HG03565 (cell line): Measurements from ENCODE around the gene PDS5B.
"Not testable (repeated sequence)": the region's sequence is repeated elsewhere in the genome, so short reads cannot be mapped to it uniquely, and the experiment has no call there.

Experiments
- ATAC-seq: cut with Tn5 transposase; IDR thresholded peaks from one replicate; pipeline ENCODE4 v1.9.1; 2021; ENCODE audit warnings: mild to moderate bottlenecking, moderate library complexity; ENCODE audit not compliant: unreplicated experiment

Gene PDS5B

DNA sequence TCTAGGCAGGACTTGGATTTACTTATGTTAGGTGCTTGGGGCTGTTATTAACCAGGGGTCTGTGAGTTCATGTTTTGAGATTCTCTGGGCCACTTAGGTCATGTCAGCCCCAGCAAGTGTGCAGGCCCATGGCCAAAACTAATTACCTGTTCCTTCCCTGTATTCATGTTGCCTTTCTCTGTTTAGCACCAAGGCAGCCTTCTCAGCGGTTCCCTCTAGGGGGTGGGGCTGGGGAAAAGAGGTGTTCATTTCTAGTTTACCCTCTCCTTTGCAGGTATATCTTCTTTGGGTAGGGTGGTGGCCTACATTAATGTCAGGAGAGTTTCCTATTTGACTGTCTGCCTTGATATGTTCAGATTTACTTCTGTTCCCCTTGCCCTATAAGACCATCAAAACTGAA is 61.7 kb downstream of the PDS5B start:
- ATAC-seq, result no peak

DNA sequence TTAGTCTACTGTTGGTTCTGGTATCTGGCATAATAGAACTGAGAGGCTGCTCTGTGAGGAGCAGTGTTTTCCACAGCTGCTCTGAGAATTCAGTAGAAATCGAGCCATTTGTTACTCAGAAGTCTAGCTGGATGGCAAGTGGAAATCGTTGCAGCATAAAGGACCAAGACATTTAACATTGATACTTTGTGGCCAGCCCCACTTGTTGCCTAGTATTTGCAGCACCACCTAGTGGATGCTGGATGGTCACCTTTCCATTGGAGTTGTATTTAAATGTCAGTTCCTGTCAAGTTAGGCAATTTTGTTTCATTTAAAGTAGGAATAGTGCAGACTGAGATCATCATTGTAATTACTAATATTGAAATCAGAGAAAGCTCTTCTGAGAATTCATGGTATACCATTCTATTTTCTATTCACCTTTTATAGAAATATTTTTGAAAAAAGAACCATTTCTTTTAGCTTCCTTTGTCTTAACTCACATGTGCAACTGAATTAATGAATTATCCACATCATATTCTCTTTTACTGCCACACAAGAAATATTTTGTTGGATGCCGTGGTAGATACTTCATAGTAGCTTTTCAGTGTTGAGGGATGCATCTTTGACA is 64.6 kb downstream of the PDS5B start:
- ATAC-seq, result peak; percentile 66

DNA sequence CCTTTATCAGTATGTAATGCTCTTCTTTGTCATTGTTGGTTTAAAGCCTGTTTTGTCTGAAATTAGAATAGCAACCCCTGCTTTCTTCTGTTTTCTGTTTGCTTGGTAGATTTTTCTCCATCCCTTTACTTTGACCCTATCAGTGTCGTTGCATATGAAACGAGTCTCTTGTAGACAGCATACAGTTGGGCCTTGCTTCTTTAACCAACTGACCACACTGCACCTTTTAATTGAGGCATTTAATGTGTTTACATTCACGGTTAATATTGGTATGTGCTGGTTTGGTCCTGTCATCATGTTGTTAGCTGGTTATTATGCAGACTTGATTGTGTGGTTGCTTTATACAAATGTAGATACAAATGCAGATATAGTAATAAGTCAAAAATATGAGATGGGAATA is 71.1 kb downstream of the PDS5B start:
- no peak for ATAC-seq

DNA sequence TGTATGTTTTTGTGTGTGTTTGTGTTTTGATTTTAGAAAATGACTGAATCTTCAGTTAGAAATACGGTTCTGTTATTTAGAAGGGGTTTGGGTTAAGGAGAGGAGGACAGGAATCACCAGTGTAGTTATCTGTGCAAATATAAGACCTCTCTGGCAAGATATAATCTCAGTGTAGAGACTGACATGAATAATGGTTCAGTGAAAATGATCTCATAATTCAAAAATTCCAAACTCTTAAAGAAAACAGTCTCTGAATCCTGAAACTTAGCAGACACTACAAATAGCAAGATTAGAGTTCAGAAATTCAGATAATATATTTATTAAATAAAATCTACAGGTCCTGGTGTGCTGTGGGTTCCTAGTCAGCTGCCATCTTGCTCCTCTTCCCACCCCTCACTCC is 73.5 kb downstream of the PDS5B start:
- no peak for ATAC-seq

DNA sequence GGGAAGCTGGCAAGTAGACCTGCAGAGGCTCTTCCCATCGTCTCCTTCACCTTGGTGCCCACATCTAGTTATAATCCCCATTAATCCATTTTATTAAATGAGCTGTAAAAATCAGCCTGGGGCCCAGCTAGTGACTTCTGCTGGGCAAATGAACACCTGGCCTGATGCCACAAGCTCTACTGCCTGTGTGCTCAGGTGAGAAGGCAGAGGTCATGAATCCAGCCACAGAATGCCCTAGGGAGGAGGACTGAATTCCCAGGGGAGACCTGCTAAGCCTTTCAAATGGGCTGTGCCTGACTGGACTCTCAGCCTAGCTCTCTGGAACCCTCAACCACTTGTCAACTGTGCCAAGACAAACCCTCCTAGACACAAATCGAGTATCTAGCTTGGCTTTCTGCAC is 74.0 kb downstream of the PDS5B start:
- no peak for ATAC-seq

DNA sequence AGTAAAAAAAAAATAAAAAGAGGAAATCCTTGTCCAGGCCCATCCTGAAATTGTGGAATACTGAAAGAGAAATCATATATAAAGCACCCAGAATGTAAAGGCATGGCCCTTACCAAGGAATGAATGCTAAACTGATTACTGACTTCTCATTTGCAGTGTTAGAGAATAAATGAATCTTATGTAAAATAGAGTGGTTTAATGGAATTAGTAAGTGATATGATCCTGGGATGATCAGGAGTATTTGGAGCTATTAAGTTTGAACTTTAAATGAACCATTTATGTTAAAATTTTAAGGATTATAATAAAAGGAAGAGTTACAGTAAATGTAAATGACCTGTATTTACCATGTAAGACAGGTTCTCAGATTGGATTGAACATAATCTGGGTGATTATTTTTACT is 75.4 kb downstream of the PDS5B start:
- ATAC-seq, result no peak

DNA sequence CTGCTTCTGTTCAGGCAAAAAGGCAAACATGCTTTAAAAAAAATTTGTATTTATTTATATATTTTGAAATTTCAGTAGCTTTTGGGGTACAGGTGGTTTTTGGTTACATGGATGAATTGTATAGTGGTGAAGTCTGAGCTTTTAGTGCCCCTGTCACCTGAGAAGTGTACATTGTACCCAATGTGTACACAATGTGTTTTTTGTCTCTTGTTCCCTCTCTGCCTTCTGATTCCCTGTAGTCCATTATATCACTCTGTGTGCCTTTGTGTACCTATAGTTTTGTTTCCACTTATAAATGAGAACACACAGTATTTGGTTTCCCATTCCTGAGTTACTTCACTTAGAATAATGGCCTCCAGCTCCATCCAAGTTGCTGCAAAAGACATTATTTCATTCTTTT is 77.4 kb downstream of the PDS5B start:
- no peak for ATAC-seq

DNA sequence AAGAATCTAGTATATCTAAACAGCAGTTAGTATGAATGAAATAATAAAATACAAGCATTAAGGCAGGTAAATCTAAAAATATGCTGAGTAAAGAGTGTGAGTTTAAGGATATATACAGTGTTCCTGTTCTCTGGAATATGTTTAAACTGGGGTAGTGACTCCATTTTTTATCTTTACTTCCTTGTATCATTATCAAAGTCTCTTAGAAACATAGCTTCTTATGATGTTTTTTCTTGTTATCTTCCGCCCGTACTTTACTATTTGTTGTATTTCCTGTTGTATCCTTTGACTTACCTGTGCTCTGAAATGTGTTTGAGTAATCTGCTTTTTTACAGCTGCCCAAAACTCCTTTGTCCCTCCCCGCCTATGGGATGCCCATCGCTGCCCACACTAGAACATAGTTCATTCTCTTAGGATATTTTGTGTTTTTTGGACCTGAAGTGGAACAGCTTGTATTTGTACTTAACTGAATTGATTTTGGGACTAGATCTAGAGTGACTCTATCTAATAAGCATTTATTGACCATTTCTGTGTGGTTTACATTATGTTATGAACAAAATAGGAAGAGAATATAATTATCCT is 80.8 kb downstream of the PDS5B start:
- ATAC-seq, result no peak

DNA sequence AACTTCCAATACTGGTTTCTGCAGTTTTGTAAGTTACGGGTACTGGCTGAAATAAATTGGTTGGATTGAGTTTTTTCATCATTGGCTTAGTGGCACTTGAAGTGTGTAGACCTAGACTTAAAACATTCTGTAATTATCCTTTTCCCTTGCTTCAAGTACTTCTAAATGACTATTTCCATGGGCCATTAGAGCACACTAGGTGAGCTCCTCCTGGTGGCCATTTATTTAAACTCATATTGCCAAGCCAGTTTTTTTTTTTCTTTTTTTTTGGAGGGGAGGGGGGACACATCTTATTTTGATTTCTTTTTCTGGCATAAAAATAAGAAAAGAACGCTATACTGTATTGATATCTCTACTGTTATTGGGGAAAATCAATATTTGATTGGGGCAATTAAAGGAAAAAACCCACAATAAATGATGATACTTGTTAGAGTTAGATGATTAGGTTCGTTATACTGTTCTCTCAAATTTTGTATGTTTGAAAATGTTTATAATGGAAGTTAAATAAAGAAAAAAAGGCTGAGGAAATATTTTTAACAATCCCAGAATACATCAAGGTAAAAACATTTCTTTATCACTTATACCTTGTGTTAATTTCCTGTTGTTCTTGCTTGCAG is 82.9 kb downstream of the PDS5B start:
- no peak for ATAC-seq

DNA sequence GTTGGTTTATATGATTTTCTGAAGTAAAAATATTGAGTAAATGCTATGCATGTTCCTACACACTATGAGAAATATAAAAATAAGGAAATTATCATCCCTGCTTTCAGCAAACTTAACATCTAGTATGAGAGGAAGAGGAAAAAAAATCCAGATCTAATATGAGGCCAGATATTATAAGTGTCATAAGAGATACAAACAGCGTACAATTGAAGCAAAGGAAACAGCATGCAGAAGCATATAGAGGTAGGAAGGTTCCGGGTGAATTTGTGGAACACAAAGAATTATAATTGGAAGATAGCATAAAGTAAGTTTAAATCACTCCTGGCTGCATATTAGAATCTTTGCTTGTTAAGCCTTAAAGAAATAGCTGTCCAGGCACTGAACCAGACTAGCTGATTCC is 88.3 kb downstream of the PDS5B start:
- ATAC-seq, result no peak

DNA sequence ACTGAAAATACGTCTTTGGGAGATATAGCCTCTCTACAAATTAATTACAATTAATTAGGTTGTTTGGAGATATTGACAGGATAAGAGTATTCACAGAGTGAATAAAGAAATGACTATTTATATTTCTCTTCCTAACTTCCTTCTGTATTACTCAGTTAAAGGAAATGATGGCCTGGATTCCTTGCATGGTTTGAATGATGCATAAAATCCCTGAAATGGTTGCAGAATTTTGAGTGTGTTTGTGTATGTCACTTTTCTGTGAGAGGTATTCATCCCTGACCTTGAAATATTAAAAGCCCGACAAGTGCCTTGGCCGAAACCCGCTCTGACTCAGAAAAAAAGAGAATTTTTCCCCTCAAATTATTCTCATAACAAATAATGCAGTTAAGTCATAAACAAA is 90.0 kb downstream of the PDS5B start:
- ATAC-seq, result no peak

DNA sequence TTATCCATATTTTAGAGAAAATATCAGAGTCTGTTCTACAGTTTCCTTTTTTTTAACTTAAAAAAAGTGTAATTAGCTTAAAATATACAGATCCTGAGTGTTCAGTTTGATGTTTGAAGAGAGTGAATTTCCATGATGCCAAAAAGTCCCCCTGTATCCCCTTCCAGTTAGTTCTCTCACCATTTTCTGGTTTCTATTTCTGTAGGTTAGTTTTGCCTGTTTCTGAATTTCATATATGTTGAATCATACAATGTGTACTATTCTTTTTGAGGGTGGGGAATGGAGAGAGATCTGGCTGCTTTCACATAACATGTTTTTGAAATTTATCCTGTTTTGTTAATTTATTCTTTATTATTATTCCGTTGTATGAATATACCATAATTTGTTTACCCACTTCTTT is 95.9 kb downstream of the PDS5B start:
- no peak for ATAC-seq

DNA sequence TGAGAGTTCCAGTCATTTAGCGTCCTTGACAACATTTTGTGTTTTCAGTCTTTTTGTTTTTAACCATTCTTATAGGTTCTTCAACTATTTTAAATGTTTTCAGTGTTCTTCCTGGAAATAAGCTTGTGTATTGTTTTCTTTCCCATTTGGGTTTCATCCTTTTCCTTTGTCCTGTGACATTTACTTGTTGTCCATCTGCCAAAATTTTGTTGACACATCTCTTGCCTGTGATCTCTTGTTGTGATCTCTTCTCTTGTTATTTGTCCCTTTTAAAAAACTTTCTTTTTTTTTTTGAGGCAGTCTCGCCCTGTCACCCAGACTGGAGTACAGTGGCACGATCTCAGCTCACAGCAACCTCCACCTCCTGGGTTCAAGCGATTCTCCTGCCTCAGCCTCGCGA is 96.5 kb downstream of the PDS5B start:
- no peak for ATAC-seq

DNA sequence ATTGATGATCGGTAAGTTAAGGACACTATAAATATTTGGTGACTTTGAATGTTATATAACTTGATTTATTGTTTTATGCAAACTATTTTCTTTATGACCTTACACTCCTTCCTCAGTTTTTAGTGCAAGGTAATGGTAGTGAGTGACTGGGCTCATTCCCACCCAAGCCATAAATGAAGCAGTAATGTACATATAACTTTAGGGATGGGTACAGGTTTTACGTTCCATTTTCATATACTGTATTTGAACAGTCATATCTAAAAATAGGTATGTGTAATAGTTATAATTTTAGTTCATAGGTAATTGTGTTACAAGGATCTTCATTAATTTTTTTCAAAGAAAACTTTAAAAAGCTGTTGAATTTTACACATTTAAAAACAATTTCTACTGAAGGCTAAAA is 101.0 kb downstream of the PDS5B start:
- no peak for ATAC-seq

DNA sequence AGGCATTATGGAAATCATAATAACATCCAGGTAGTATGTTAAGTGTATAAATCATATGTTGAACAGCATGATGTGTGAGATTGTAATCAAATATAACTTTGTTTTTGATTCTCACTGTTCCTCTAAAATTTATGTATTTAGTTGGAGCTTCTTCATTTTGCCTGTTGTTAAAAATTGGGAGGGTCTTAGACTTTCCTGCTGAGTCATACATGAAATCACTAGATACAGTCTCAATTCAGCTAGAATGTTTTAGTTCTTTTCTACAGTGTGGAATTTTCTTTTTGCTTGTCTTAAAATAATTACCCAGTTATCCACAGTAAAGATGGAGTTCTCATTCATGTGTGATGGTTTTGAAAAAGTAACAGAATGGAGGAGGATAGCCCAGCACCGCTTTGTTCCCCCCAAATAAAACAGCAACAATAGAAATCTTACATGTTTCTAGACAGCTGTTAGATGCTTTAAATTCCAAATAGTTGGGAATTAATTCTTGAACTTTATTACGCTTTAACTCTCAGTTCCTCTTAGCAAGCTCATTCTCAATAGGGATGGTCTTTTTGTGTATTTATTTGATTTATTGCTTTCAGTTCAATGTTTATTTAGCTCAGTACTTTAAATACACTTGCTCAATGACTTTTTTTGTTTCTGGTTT is 109.5 kb downstream of the PDS5B start:
- ATAC-seq, result no peak

DNA sequence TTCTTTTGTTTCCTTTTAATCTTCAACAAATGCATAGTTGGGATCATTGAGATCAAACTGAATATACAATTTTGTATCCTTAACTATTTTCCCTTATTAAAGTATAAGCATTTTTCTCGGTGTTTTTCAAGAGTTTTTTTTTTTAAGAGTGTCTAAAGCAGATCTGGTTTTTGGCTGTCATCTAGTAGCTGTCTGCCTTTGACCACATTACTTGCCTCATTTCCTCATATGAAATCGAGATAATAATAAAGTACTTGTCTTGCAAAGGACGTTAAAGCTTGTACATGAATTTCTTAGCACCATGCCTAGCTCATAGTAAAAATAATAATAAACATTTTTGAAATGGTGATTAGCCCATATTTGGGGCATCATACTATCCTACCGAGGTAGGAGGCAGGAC is 121.2 kb downstream of the PDS5B start:
- no peak for ATAC-seq

DNA sequence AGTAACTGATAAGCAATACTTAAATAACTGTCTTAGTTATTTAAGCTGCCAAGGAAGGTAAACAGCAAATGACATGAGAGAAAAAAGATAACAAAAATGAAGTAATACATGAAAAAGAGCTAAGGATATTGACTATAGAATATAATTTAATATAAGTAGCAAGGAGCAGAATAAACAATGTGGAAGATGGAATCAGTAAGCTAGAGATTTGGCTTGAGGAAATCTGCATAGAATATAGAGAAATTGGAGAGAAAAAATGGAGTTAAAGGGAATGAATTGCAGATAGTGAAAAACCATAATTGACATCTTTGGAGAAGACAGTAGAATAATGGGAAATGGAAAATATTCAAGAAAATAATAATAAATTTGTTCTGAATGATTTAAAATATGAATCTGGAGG is 127.1 kb downstream of the PDS5B start:
- ATAC-seq, result no peak

DNA sequence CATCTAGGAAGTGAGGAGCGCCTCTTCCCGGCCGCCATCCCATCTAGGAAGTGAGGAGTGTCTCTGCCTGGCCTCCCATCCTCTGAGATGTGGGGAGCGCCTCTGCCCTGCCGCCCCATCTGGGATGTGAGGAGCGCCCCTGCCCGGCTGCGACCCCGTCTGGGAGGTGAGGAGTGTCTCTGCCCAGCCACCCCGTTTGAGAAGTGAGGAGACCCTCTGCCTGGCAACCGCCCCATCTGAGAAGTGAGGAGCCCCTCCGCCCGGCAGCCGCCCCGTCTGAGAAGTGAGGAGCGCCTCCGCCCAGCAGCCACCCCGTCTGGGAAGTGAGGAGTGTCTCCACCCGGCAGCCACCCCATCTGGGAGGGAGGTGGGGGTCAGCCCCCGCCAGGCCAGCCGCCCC is 129.9 kb downstream of the PDS5B start:
- not testable (repeated sequence) for ATAC-seq

DNA sequence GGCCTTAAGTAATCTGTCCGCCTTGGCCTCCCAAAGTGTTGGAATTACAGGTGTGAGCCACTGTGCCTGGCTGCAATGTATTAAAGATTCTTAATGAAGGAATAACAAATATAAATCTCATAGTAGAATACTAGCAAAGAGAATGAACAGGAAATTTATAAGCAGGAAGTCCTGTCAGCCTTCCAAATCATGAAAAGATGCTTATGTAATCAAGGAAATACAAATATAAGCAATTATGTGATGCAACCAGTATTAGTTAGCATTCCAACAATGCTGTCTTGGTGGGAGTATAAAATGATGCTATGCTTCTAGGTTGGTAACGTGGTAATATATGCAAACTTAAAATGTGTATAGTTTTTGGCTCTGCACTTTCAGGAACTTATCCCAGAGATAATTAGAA is 133.8 kb downstream of the PDS5B start:
- ATAC-seq, result no peak

DNA sequence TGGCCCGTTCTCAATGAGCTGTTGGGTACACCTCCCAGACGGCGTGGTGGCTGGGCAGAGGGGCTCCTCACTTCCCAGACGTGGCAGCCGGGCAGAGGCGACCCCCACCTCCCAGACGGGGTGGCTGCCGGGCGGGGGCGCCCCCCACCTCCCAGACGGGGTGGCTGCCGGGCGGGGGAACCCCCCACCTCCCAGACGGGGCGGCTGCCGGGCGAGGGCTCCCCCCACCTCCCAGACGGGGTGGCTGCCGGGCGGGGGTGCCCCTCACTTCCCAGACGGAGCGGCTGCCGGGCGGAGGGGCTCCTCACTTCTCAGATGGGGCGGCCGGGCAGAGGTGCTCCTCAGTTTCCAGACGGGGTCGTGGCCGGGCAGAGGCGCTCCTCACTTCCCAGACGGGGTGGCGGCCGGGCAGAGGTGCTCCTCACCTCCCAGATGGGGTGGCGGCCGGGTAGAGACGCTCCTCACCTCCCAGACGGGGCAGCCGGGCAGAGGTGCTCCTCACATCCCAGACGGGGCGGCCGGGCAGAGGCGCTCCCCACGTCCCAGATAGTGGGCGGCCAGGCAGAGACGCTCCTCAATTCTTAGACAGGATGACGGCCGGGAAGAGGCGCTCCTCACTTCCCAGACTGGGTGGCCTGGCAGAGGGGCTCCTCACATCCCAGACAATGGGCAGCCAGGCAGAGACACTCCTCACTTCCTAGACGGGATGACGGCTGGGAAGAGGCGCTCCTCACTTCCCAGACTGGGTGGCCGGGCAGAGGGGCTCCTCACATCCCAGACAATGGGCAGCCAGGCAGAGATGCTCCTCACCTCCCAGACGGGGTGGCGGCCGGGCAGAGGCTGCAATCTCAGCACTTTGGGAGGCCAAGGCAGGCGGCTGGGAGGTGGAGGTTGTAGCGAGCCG is 135.1 kb downstream of the PDS5B start:
- not testable (repeated sequence) for ATAC-seq

DNA sequence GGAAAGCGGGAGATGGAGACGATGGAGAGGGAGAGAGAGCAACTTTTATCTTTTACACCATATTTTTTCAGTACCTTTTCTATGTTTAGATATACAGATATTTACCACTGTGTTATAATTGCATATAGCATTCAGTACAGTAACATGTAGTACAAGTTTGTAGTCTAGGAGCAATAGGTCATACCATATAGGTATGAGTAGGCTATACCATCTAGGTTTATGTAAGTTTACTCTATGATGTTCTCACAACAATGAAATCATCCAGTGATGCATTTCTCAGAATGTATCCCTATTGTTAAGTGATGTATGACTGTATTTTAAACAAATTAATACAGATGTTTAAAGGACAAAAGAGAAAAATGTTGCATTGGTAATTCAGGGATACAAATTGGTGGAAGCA is 136.1 kb downstream of the PDS5B start:
- no peak for ATAC-seq
